SU-DHL-6 (cell line): Measurements from ENCODE around the gene ANKS1A.

Source experiments
- H2AFZ ChIP-seq: fragments of 200-600 bp; sonication (generic); 2 replicates; pipeline ENCODE4 v1.6.1; 2014; ENCODE audit warnings: low read depth, mild to moderate bottlenecking, moderate library complexity, mixed read lengths, antibody characterized with exemption, low read length; ENCODE audit not compliant: severe bottlenecking
- H3F3A ChIP-seq: fragments of 200-600 bp; shearing (Covaris generic); 2 replicates; pipeline ENCODE4 v1.6.0; 2016; ENCODE audit warnings: antibody characterized with exemption, mild to moderate bottlenecking; ENCODE audit not compliant: insufficient read depth
- H3K27ac ChIP-seq: fragments of 200-600 bp; sonication (generic); 2 replicates; pipeline ENCODE4 v1.5.1; 2016; ENCODE audit warnings: low read depth, mild to moderate bottlenecking, low read length, moderate library complexity, mixed read lengths
- H3K27me3 ChIP-seq: fragments of 200-600 bp; sonication (generic), shearing (Covaris generic); 2 replicates; pipeline ENCODE4 v1.6.0; 2014; ENCODE audit warnings: mild to moderate bottlenecking, low read length
- H3K36me3 ChIP-seq: fragments of 200-600 bp; sonication (generic); 2 replicates; pipeline ENCODE4 v1.6.1; 2014; ENCODE audit warnings: mild to moderate bottlenecking, low read length, mixed read lengths
- H3K4me2 ChIP-seq: fragments of 300-600, 200-600 bp; shearing (Covaris generic), sonication (generic); 2 replicates; pipeline ENCODE4 v1.6.0; 2014; ENCODE audit warnings: low read length, low read depth, mild to moderate bottlenecking; ENCODE audit not compliant: poor library complexity, severe bottlenecking
- H3K4me3 ChIP-seq: fragments of 200-600 bp; sonication (generic); 2 replicates; pipeline ENCODE4 v1.5.1; 2014; ENCODE audit warnings: antibody characterized with exemption, low read length, mild to moderate bottlenecking, mixed read lengths; ENCODE audit not compliant: insufficient read depth, poor library complexity, severe bottlenecking
- H3K79me2 ChIP-seq: fragments of 200-600 bp; sonication (generic); 2 replicates; pipeline ENCODE4 v1.6.1; 2014; ENCODE audit warnings: mild to moderate bottlenecking, low read length, moderate library complexity; ENCODE audit not compliant: insufficient read depth
- H3K9ac ChIP-seq: fragments of 200-600 bp; sonication (generic); 2 replicates; pipeline ENCODE4 v1.7.0; 2014; ENCODE audit warnings: mild to moderate bottlenecking, low read length
- H3K9me2 ChIP-seq: fragments of 200-600 bp; sonication (generic); replicated peaks from 2 replicates; pipeline ENCODE4 v1.6.1; 2014; ENCODE audit warnings: low read length; ENCODE audit not compliant: insufficient read depth
- H3K9me3 ChIP-seq: fragments of 200-600 bp; sonication (generic); 2 replicates; pipeline ENCODE4 v1.6.1; 2014; ENCODE audit warnings: low read length, mixed read lengths; ENCODE audit not compliant: insufficient read depth
- H4K20me1 ChIP-seq: fragments of 200-600 bp; sonication (generic); 2 replicates; pipeline ENCODE4 v1.6.1; 2014; ENCODE audit warnings: low read depth, mild to moderate bottlenecking, antibody characterized with exemption, low read length, moderate library complexity, mixed read lengths
- CTCF ChIP-seq: fragments of 200-600 bp; sonication (generic); IDR thresholded peaks from one replicate; pipeline ENCODE4 v1.5.1; 2017; ENCODE audit warnings: antibody characterized with exemption, mild to moderate bottlenecking, low read length, moderate library complexity; ENCODE audit not compliant: insufficient read depth, poor library complexity, severe bottlenecking
- EZH2phosphoT487 ChIP-seq: fragments of 200-600 bp; sonication (generic), shearing (Covaris generic); conservative IDR thresholded peaks from 2 replicates; pipeline ENCODE4 v1.6.1; 2018; ENCODE audit warnings: mild to moderate bottlenecking, antibody characterized with exemption, low read length, moderate library complexity, mixed read lengths

The ANKS1A gene

GRCh38 chr6:34969662-34970265 is 80.7 kb downstream of the ANKS1A start:
- no peak overlapping the region for H3K4me2 ChIP-seq
- TF ChIP-seq EZH2phosphoT487 (no peak), CTCF (no peak)
- H3K9ac ChIP-seq: no peak overlapping the region
- no peaks in the 10 kb centered on the region for H3F3A ChIP-seq
- H2AFZ ChIP-seq: no peak overlapping the region
- H3K79me2 ChIP-seq: no peaks in the 10 kb centered on the region
- H3K27me3 ChIP-seq: no peaks in the 10 kb centered on the region
- no peaks in the 10 kb centered on the region for H3K9me3 ChIP-seq
- H3K36me3 ChIP-seq: no peaks in the 10 kb centered on the region
- no peaks in the 10 kb centered on the region for H4K20me1 ChIP-seq
- H3K27ac ChIP-seq: no peak overlapping the region
- no peak overlapping the region for H3K4me3 ChIP-seq
- H3K9me2 ChIP-seq: no peaks in the 10 kb centered on the region

- Histone ChIP-seq H3K9me3 (no peaks in the 10 kb centered on the region), H3F3A (no peaks in the 10 kb centered on the region), H3K27me3 (no peaks in the 10 kb centered on the region), H3K9me2 (no peaks in the 10 kb centered on the region), H3K79me2 (no peaks in the 10 kb centered on the region), H3K4me2 (no peak overlapping the region), H3K9ac (no peak overlapping the region), H3K4me3 (no peak overlapping the region), H3K27ac (no peak overlapping the region), H2AFZ (no peak overlapping the region), H4K20me1 (no peaks in the 10 kb centered on the region), H3K36me3 (no peaks in the 10 kb centered on the region)
- no peak for TF ChIP-seq EZH2phosphoT487
- TF ChIP-seq CTCF: no peak
Measured at GRCh38 chr6:34970488-34970887, 81.4 kb downstream of the ANKS1A start.

GRCh38 chr6:34970957-34971356 is 81.9 kb downstream of the ANKS1A start:
- Histone ChIP-seq H3K27ac (no peak overlapping the region), H3K36me3 (no peaks in the 10 kb centered on the region), H3K4me3 (no peak overlapping the region), H2AFZ (no peak overlapping the region), H3K9me3 (no peaks in the 10 kb centered on the region), H4K20me1 (no peaks in the 10 kb centered on the region), H3K9ac (no peak overlapping the region), H3K79me2 (no peaks in the 10 kb centered on the region), H3K4me2 (no peak overlapping the region), H3K9me2 (no peaks in the 10 kb centered on the region), H3F3A (no peaks in the 10 kb centered on the region), H3K27me3 (no peaks in the 10 kb centered on the region)
- TF ChIP-seq CTCF (no peak), EZH2phosphoT487 (no peak)
